HG03196 (cell line): Measurements from ENCODE around the gene DNAJC9.

Experiments used
- ATAC-seq: cut with Tn5 transposase; IDR thresholded peaks from one replicate; pipeline ENCODE4 v1.9.1; 2021; ENCODE audit not compliant: unreplicated experiment

DNAJC9 gene

DNA sequence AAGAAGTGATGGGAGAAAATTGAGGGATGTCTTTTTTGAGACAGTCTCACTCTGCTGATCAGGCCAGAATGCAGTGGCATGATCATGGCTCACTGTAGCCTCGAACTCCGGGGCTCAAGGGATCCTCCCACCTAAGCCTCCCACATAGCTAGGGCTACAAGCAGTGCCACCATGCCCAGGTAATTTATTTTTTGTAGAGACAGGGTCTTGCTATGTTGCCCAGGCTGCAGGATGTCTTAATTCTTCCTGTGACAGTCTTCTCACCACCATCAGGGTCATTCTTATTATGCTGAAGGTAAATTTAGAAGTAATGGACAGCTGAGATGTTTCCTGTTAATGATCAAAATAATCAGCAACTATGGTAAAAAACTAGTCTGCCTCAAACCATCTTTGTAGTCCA, 7.1 kb downstream of the DNAJC9 start:
- ATAC-seq = no peak

DNA sequence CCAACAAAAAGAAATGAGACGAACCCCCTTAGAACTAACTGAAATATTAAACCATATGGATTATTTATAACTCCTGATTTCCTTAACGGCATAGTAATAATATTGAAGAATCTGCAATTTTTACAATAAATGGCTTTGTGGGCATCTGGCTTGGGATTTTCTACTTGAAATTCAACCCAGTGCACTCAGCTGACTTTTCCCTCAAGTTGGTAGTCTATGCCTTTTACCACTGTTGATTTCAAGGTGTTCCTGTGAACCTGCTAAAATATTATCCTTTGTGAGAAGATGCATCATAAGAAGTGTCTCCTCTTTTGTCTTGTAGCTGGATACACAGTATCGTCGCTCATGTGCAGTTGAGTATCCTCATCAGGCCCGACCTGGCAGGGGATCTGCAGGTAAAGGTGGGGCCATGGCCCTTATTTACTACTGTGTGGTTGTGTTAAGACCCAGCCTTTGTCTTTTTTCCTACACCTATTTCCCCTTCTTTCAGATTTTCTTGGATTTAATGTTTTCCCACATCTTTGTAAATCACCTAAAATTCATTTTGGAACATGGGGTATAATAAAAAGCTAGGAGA, 8.0 kb downstream of the DNAJC9 start:
- ATAC-seq = no peak

DNA sequence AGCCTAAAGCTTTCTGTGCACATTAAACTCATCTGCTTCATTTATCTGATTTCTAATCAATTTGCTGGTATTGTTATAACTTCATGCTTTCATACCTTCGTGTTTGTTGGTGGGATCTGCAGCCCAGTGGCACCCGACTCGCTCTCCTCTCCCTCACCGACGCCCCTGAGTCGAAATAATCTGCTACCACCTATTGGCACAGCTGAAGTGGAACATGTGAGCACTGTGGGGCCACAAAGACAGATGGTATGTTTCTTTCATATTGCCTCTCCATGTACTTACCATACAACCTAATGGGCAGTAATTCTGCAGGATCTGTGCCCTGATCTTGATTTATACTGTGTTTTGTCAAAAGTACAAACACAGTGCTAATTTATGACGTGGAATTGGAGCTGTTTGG, 12.4 kb downstream of the DNAJC9 start:
- no peak for ATAC-seq

DNA sequence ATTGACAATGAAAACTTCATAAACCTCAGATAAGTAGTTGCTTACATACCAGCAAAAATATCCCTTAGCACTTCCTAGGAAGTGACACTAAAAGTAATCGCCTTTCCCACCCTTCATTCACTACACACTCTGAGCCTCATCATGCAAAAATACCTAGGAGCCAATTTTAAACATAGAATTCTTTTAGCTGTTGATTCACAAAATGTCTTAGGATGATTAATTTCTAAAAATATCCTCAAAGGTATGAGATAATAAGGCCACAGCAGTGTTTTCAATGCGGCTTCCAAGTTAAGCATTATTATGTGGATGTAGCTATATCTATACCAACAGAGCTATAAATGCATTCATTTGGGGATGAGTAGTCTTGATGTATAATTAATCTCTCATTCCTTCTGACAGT, 13.2 kb downstream of the DNAJC9 start:
- no peak for ATAC-seq

DNA sequence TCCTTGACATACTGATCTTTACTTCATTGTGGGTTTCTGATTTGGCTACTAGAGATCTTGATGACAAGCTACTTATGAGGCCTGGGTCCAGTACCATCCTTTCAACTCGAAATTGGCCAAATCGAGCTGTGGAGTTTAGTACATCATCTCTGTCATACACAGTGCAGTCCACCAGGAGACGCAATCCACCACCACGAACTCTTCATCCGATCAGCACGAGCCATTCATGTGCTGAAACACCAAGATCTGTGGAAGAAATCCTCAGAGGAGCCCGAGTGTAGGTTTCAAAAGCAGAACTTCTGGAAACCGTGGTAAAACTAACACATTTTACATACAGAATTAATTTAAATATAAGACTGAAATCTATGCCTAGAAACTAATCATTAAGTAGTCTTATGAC, 14.2 kb downstream of the DNAJC9 start:
- ATAC-seq = no peak

DNA sequence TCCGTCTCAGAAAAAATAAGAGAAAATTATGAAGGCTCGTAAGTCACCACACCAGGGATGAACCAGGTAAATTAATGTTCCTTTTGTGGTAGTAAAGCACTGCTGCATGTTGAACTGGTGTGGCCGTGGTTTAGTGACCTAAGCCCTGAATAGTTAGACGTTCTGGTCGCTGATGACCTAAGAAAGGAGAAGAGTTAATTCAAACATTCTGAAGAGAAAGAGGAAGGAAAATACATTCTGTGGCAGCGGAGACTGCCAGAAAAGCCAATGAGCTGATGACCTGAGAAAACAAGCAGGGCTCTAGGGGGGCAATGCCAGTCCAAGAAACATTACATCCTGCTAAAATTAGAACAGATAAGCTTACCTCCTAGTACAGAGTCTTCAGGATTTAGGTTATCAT, 17.5 kb downstream of the DNAJC9 start:
- ATAC-seq = no peak

DNA sequence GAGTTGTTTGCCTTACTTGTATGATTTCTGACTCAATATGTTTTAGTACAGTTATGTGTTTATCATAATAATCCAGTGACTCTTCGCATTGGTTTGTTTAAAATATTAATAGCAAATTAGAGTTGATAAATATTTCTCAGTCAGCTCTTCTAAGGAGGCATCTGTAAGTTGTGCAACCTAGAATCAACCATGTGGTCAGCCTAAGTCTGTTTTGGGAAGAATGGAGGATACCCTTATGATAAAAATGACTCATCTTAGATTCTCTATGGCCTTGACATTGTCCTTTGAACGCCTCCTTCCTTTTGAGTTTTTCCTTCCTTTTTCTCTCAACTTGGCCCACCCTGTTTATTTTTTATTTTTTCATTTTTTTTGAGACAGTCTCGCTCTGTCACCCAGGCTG, 18.8 kb downstream of the DNAJC9 start:
- ATAC-seq = no peak

DNA sequence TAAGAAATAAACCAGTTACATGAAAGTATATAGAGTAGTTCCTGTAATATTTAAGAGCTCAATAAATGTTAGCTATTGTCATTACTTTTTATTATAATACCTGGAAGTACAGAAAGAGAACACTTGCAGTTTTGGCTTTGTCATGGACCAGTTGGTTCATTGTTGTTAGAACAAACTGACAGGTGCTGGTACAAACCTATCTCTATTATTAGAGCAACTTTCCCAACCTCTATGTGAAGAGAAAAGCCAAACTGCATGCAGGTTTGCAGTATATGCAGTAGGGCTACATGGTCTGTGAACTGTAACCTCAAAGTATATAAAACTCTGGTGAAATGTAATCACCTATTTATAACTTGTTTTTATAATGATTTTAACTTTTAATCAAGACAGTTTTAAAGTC, 20.4 kb downstream of the DNAJC9 start:
- ATAC-seq = no peak

DNA sequence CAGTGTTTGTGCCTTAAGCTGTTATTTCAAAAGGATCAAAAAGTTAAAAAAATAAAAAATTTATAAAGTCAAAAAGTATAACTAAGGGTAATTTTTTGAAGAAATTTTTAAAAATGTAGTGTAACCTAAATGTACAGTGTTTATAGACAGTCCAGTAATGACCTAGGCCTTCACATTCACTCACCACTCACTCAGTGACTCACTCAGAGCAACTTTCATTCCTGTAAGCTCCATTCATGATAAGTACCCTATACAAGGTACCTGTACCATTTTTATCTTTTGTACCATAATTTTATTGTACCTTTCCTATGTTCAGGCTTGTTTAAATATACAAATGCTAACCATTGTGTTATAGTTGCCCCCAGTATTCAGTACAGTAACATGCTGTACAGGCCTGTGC, 21.5 kb downstream of the DNAJC9 start:
- ATAC-seq = no peak

DNA sequence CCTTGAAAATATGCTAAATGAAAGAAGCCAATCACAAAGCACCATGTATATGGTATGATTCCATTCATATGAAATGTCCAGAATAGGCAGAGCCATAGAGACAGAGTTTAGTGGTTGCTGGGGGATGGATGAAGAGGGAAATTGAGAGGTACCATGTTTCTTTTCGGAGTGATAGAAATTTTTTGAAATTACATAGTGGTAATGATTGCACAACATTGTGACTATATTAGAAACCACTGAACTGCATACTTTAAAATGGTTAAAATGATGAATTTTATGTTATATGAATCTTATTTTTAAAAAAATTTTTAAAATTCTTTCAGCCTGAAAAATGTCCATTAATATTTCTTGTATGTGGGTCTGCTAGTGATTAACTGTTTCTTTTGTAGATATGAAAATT, 26.1 kb downstream of the DNAJC9 start:
- no peak for ATAC-seq

DNA sequence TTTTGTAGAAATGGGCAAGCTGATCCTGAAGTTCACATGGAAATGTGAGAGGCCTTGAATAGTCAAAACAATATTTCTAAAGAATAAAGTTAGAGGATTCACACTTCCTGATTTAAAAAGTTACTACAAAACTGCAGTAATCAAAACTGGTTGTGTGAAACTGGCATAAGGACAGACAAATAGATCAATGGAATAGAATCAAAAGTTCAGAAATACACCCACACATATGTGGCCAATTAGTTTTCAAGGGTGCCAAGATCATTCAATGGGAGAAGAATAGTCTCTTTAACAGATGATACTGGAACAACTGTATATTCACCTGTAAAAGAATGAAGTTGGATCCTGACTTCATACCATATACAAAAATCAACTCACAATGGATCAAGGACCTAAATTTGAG, 27.7 kb downstream of the DNAJC9 start:
- no peak for ATAC-seq

DNA sequence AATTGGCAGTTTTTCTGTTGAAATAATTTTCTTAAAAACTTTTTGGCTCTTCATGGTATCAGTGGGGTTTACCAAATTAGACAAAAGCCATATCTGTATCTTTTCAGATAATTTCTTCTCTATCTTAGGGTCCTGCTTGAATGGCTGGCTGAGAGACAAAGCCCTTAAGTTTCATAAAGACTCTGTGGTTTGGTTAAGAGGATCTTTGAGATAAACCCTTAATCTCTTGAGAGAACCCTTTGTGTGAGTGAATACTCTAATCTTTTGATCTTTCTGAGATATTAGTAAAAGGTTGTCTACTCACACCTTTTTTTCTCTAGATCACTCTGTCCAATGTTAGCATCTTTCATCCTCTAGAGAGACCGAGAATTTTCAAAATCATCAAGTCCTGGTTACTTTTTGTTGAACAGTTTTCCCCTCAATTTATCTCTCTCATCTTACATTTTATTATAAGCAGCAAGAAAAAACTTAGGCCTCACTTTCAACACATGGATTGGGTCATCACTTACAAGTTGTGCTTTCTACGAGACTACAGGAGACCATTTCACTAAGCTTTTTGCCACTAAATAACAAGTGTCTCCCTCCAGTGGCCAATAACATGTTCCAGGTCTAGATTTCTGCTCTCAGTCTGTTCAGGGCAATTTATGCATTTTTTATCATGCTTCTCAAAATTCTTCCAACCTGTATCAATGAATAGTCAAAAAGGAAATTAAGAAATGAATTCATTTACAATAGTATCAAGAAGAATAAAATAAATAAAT, 28.4 kb downstream of the DNAJC9 start:
- no peak for ATAC-seq

DNA sequence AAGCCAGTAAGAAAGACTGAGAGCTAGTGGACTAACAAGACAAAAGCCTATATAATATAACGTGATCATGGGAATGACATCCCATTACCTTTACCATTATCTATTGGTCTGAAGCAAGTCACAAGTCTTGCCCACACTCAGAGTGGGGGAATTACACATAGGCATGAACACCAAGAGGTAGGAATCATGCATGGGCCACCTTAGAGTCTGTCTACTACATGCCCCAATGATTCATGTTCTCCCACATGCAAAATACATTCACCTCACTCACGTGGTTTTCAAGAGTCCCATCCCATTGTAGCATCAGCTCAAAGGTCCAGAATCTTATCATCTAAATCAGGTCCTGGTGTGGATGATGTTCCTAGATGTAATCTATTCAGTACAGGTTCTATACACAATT, 29.4 kb downstream of the DNAJC9 start:
- no peak for ATAC-seq

DNA sequence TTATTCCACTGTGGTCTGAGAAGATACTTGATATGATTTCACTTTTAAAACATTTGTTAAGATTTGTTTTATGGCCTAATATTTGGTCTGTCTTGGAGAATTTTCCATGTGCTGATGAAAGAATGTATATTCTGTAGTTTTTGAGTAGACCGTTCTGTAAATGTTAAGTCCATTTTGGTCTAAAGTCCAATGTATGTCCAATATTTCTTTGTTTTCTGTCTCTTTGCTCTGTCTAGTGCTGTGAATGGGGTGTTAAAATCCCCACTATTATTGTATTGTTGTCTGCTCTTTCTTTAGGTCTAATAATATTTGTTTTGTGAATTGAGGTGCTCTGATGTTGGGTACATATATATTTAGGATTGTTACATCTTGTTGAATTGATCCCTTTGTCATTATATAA, 31.3 kb downstream of the DNAJC9 start:
- ATAC-seq = no peak

DNA sequence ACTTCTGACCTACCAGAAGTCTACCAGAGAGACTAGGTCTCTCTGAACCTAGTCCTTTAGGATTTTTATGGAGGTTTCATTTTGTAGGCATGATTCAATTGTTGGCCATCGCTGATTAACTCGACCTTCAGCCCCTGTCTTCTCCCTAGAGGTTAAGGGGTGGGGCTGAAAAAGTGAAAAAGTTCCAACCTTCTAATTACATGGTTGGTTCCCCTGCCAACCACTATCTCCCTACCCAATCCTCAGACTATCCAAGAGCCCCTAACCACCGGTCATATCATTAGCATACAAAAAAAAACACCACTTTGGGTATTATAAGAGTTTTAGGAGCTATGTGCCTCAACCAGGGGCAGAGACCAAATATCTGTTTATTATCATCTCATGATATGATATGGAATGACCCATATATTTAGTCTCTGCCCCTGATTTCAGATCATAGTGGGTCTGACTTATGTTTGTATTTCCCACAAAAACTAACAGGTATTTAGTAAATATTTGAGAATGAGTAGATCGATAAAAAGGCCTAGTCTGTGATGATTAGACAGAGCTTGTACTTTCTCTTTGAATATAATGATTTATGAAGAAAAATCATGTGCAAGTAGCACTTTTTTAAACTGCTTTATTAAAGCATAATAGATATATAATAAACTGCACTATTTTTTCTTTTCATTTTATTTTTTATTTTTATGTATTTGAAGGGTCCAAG, 35.8 kb downstream of the DNAJC9 start:
- ATAC-seq = no peak

DNA sequence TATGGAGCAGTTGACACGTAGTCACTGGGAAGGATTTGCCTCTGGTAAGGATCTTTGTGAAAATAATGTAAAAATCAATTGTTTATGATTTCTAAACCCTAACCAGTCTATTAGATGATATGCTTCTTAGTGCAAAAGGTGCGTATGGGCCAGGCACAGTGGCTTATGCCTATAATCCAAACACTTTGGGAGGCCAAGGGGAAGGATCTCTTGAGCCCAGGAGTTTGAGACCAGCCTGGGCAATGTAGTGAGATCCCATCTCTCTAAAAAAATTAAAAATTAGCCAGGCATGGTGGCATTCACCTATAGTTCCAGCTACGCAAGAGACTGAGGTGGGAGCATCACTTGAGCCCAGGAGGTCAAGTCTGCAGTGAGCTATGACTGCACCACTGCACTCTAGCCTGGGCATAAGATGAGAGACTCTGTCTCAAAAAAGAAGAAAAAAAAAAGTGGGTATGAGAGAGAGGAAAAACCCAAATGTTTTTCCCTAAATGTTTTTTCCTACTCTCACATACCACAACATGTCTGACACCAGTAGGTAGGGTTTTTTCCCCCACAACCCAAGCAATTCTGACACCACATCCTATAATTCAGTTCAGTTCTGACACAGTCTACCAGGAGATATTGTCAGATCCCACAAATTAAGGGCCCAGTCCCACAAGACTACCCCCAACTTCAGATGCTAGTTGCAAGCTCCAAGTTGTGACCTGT, 36.5 kb downstream of the DNAJC9 start:
- ATAC-seq = no peak

DNA sequence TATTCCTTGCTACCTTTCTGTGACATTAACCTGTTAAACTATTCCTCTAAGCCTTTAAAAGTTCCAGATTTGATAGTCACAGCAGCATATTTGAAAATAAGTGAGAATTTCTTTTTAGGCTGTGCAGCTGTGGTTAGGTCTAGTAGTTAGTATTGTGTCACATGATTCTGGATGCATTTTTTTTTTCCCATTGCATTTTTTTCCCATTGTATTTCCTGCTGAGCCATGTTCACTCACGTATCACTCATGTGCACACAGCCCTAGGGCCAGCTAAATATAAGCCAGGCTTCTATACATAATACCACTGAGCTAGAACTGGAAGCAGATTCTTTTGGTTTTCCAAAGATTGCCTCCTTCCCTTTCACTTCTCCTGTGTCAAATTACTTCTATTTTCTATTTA, 37.4 kb downstream of the DNAJC9 start:
- ATAC-seq = no peak

DNA sequence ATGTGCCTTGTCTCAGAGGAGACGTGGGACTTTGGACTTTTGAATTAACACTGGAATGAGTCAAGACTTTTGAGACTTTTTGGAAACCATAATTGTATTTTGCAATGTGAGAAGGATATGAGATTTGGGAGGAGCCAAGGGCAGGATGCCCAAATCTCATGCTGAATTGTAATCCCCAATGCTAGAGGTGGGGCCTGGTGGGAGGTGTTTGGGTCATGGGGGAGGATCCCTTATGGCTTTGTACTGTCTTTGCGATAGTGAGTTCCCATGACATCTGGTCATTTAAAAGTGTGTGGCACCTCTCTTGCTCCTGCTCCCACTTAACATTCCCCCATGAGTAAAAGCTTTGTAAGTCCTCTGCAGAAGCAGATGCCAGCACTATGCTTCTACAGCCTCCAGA, 39.2 kb downstream of the DNAJC9 start:
- no peak for ATAC-seq

DNA sequence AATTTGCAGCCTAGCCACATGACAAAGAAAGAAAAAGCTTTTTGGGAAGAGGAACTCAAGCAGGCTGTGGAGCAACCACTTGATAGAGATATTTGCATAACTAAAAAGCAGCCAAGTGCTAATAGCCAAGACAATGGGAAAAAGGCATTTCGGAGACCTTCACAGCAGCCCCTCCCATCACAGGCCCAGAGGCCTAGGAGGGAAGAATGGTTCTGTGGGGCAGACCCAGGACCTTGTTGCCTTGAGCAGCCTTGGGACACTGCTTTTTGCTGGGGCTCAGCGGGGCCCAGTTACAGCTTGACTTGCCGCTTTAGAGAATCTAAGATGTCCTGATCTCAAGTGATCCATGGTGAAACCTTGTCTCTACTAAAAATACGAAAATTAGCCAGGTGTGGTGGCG, 40.7 kb downstream of the DNAJC9 start:
- ATAC-seq = no peak

DNA sequence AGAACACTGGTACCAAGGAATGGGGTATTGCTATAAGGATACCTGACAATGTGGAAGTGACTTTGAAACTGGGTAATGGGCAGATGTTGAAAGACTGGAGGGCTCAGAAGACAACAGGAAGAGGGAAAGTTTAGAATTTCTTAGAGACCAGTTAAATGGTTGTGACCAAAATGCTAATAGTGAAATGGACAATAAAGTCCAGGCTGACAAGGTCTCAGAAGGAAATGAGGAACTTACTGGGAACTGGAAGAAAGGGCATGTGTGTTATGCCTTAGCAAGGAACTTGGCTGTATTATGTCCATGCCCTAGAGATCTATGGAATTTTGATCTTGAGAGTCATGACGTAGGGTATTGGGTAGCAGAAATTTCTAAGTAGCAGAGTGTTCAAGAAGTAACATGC, 41.2 kb downstream of the DNAJC9 start:
- no peak for ATAC-seq

DNA sequence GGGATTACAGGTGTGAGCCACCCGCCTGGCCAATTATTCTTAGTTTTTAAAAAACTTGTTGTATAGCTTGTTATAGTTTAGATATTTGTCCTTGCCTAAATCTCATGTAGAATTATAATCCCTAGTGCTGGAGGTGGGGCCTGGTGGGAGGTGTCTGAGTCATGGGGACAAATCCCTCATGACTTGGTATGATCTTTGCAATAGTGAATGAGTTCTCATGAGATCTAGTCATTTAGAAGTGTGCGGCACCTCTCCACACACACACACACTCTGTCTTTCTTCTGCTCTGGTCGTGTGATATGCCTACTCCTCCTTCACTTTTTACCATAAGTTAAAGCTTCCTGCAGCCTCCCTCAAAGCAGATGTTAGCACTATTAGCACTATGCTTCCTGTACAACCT, 42.0 kb downstream of the DNAJC9 start:
- ATAC-seq = no peak
